HepG2 (cell line): ENCODE results near the gene SIRT7. TPM values are rescaled to one million over a fixed set of nuclear protein-coding genes. Genes with fewer than 3 reads are reported as not detected.

Experiments used
- CREBL2 ChIP-seq: sonication (generic); formaldehyde crosslinking; IDR thresholded peaks from 2 replicates; pipeline ENCODE4 v1.8.1; 2023; ENCODE audit warnings: missing genetic modification reagents, mild to moderate bottlenecking, borderline replicate concordance
- HNF1A ChIP-seq, 2 experiments: sonication (generic) in 1 of 2; formaldehyde crosslinking in 1 of 2; IDR thresholded peaks; 2 replicates each; pipeline versions ENCODE4 v1.4.0 to v1.6.1; 2016 to 2020; ENCODE audit warnings: borderline replicate concordance in 1 of 2, low read depth in 1 of 2, mild to moderate bottlenecking in 1 of 2, missing genetic modification reagents in 1 of 2
- KLF15 ChIP-seq: sonication (generic); formaldehyde crosslinking; IDR thresholded peaks from 2 replicates; pipeline ENCODE4 v1.8.1; 2023; ENCODE audit warnings: borderline replicate concordance, mild to moderate bottlenecking, inconsistent platforms, missing genetic modification reagents, mixed read lengths
- MLXIP ChIP-seq: sonication (generic); formaldehyde crosslinking; IDR thresholded peaks from 2 replicates; pipeline ENCODE4 v1.9.0; 2021; ENCODE audit warnings: missing genetic modification reagents, borderline replicate concordance
- PAF1 ChIP-seq: IDR thresholded peaks from 2 replicates; pipeline ENCODE4 v1.6.1; 2016; ENCODE audit warnings: missing genetic modification reagents, missing compliant biosample characterization
- STAT6 ChIP-seq: sonication (generic); formaldehyde crosslinking; IDR thresholded peaks from 2 replicates; pipeline ENCODE4 v1.4.0; 2020; ENCODE audit warnings: missing genetic modification reagents, mild to moderate bottlenecking, borderline replicate concordance
- TEAD2 ChIP-seq: sonication (generic); formaldehyde crosslinking; IDR thresholded peaks from 2 replicates; pipeline ENCODE4 v1.9.0; 2021; ENCODE audit warnings: missing genetic modification reagents
- ZBTB42 ChIP-seq: sonication (generic); formaldehyde crosslinking; IDR thresholded peaks from 2 replicates; pipeline ENCODE4 v1.5.0; 2020; ENCODE audit warnings: mild to moderate bottlenecking, missing genetic modification reagents
- ZC3H4 ChIP-seq: sonication (generic); formaldehyde crosslinking; IDR thresholded peaks from 2 replicates; pipeline ENCODE4 v1.4.0; 2020; ENCODE audit warnings: missing genetic modification reagents, borderline replicate concordance
- ZGPAT ChIP-seq: IDR thresholded peaks from 2 replicates; pipeline ENCODE4 v1.6.1; 2016; ENCODE audit warnings: mild to moderate bottlenecking
- ZNF761 ChIP-seq: sonication (generic); formaldehyde crosslinking; conservative IDR thresholded peaks from 2 replicates; pipeline ENCODE4 v1.4.0; 2020; ENCODE audit warnings: mild to moderate bottlenecking, missing genetic modification reagents
- polyA plus RNA-seq, 8 experiments: library from polyadenylated mRNA; depleted of rRNA in 3 of 8; stranded (reverse) in 7 of 8; unstranded in 1 of 8; fragments of >200 nt; fragmentation: Illumina TruSeq in 4 of 8; extraction: Trizol in 4 of 8; gene quantifications; 2 replicates each; pipeline versions ENCODE4 v1.2.1 to v1.2.3, GENCODE V29; 2011 to 2016; ENCODE audit warnings: low read depth in 4 of 8, missing spikeins in 1 of 8, mixed read lengths in 1 of 8; ENCODE audit not compliant: insufficient read depth in 1 of 8
- total RNA-seq, 5 experiments: library from RNA; depleted of rRNA; stranded (reverse); fragments of >200 nt; fragmentation: Illumina TruSeq; extraction: Trizol; gene quantifications; 2 replicates each; pipeline ENCODE4 v1.2.3, GENCODE V29; 2016; ENCODE audit warnings: low read depth in 1 of 5

The SIRT7 gene
- total and polyA plus RNA-seq, 2 of the 13 experiments (the other 11 are each of a cell fraction or from before 2014, with no cell fraction given), result 8.3 to 24.8 TPM

- TF ChIP-seq HNF1A (IDR thresholded peaks at IDR 0.05; ENCODE audit: low read depth) (0 out of 2 replicates have a peak, but pooled peaks have one; percentile 31), HNF1A (CRISPR knock-in tag; IDR thresholded peaks at IDR 0.05; ENCODE audit: borderline replicate concordance) (peak; percentile 37; the same call in 1 of the 2 replicates), KLF15 (CRISPR knock-in tag) (0 out of 2 replicates have a peak, but pooled peaks have one; percentile 82), ZC3H4 (CRISPR knock-in tag) (peak; percentile 82; the same call in 1 of the 2 replicates), ZGPAT (CRISPR knock-in tag) (0 out of 2 replicates have a peak, but pooled peaks have one; percentile 57), ZBTB42 (0 out of 2 replicates have a peak, but pooled peaks have one; percentile 25), PAF1 (CRISPR knock-in tag) (peak; percentile 99), CREBL2 (CRISPR knock-in tag) (0 out of 2 replicates have a peak, but pooled peaks have one; percentile 68), MLXIP (CRISPR knock-in tag) (peak; percentile 63; the same call in 1 of the 2 replicates), TEAD2 (CRISPR knock-in tag) (no peak), ZNF761 (CRISPR knock-in tag) (peak; percentile 25), STAT6 (CRISPR knock-in tag) (peak; percentile 86; the same call in 1 of the 2 replicates)
Measured at GRCh38 chr17:81867170-81867990, 50.6 kb downstream of the SIRT7 start (continued).
